DOHH2 (cell line): ENCODE measurements around the gene ABCC6.

Experiments used
- H3F3A ChIP-seq: fragments of 200-600 bp; sonication (generic), shearing (Covaris generic); 2 replicates; pipeline ENCODE4 v1.6.0; 2016; ENCODE audit warnings: antibody characterized with exemption, mild to moderate bottlenecking; ENCODE audit not compliant: control insufficient read depth, insufficient read depth
- H3K27ac ChIP-seq: fragments of 200-600 bp; sonication (generic); 2 replicates; pipeline ENCODE4 v1.5.1; 2014; ENCODE audit warnings: low read depth, mild to moderate bottlenecking, low read length, moderate library complexity
- H3K27me3 ChIP-seq: fragments of 200-600 bp; sonication (generic); 2 replicates; pipeline ENCODE4 v1.6.1; 2014; ENCODE audit warnings: mild to moderate bottlenecking, low read length, mixed read lengths; ENCODE audit not compliant: control insufficient read depth
- H3K36me3 ChIP-seq: fragments of 200-600 bp; sonication (generic); 2 replicates; pipeline ENCODE4 v1.6.1; 2014; ENCODE audit warnings: mild to moderate bottlenecking, low read length, moderate library complexity, mixed read lengths; ENCODE audit not compliant: control insufficient read depth
- H3K4me1 ChIP-seq: fragments of 200-600 bp; sonication (generic); 2 replicates; pipeline ENCODE4 v1.6.1; 2014; ENCODE audit warnings: mild to moderate bottlenecking, low read length, mixed read lengths; ENCODE audit not compliant: control insufficient read depth
- H3K4me2 ChIP-seq: fragments of 200-600 bp; sonication (generic); 2 replicates; pipeline ENCODE4 v1.6.0; 2014; ENCODE audit warnings: mild to moderate bottlenecking, low read length, moderate library complexity
- H3K4me3 ChIP-seq: fragments of 200-600 bp; sonication (generic); 2 replicates; pipeline ENCODE4 v1.5.1; 2014; ENCODE audit warnings: mild to moderate bottlenecking, low read length, mixed read lengths
- H3K79me2 ChIP-seq: fragments of 200-600 bp; sonication (generic); 2 replicates; pipeline ENCODE4 v1.6.1; 2014; ENCODE audit warnings: mild to moderate bottlenecking, low read length, mixed read lengths; ENCODE audit not compliant: control insufficient read depth
- H3K9me2 ChIP-seq: fragments of 200-600 bp; sonication (generic); replicated peaks from 2 replicates; pipeline ENCODE4 v1.6.1; 2014; ENCODE audit warnings: mild to moderate bottlenecking, low read length, mixed read lengths; ENCODE audit not compliant: control insufficient read depth
- H3K9me3 ChIP-seq: fragments of 200-600 bp; sonication (generic); 2 replicates; pipeline ENCODE4 v1.6.1; 2014; ENCODE audit warnings: antibody characterized with exemption, low read length, mixed read lengths; ENCODE audit not compliant: control insufficient read depth, insufficient read depth
- H4K20me1 ChIP-seq: fragments of 200-600 bp; sonication (generic); 2 replicates; pipeline ENCODE4 v1.6.0; 2014; ENCODE audit warnings: low read depth, mild to moderate bottlenecking, antibody characterized with exemption, low read length, moderate library complexity; ENCODE audit not compliant: control insufficient read depth, insufficient read depth
- CTCF ChIP-seq: fragments of 200-600 bp; sonication (generic); IDR thresholded peaks from one replicate; pipeline ENCODE4 v1.5.1; 2014; ENCODE audit warnings: antibody characterized with exemption, mild to moderate bottlenecking, low read depth, low read length; ENCODE audit not compliant: poor library complexity, severe bottlenecking
- EZH2phosphoT487 ChIP-seq: fragments of 200-600 bp; sonication (generic); IDR thresholded peaks from 2 replicates; pipeline ENCODE4 v1.6.1; 2017; ENCODE audit warnings: borderline replicate concordance, mild to moderate bottlenecking, antibody characterized with exemption, low read length, moderate library complexity, mixed read lengths

The ABCC6 gene

GRCh38 chr16:16150878-16151152 lies 72.5 kb downstream of the ABCC6 start:
- Histone ChIP-seq H3K79me2 (no peaks in the 10 kb centered on the region), H3K9me2 (no peaks in the 10 kb centered on the region), H4K20me1 (no peaks in the 10 kb centered on the region), H3K9me3 (no peaks in the 10 kb centered on the region), H3K4me1 (no peaks in the 10 kb centered on the region), H3K27me3 (no peaks in the 10 kb centered on the region), H3K4me2 (no peak overlapping the region), H3K36me3 (no peaks in the 10 kb centered on the region), H3K4me3 (no peak overlapping the region), H3K27ac (no peak overlapping the region), H3F3A (no peaks in the 10 kb centered on the region)
- no peak for TF ChIP-seq EZH2phosphoT487
- no peak for TF ChIP-seq CTCF

GRCh38 chr16:16150117-16150877 lies 73.0 kb downstream of the ABCC6 start:
- TF ChIP-seq CTCF (no peak), EZH2phosphoT487 (no peak)
- Histone ChIP-seq H3K4me1 (no peaks in the 10 kb centered on the region), H4K20me1 (no peaks in the 10 kb centered on the region)

GRCh38 chr16:16149710-16150116 lies 73.6 kb downstream of the ABCC6 start:
- H3K4me1 ChIP-seq: no peaks in the 10 kb centered on the region
- H3K27me3 ChIP-seq: no peaks in the 10 kb centered on the region
- no peak overlapping the region for H3K4me3 ChIP-seq
- no peak overlapping the region for H3K4me2 ChIP-seq
- H3K9me2 ChIP-seq: no peaks in the 10 kb centered on the region
- TF ChIP-seq CTCF (no peak), EZH2phosphoT487 (no peak)
- no peaks in the 10 kb centered on the region for H3K36me3 ChIP-seq
- H3K79me2 ChIP-seq: no peaks in the 10 kb centered on the region
- no peaks in the 10 kb centered on the region for H3F3A ChIP-seq
- H3K27ac ChIP-seq: no peak overlapping the region
- H4K20me1 ChIP-seq: no peaks in the 10 kb centered on the region
- H3K9me3 ChIP-seq: no peaks in the 10 kb centered on the region

More at GRCh38 chr16:16150117-16150877, 73.0 kb downstream of the ABCC6 start:
- Histone ChIP-seq H3K9me3 (no peaks in the 10 kb centered on the region), H3F3A (no peaks in the 10 kb centered on the region), H3K79me2 (no peaks in the 10 kb centered on the region), H3K9me2 (no peaks in the 10 kb centered on the region), H3K27me3 (no peaks in the 10 kb centered on the region), H3K27ac (no peak overlapping the region), H3K36me3 (no peaks in the 10 kb centered on the region), H3K4me3 (no peak overlapping the region), H3K4me2 (no peak overlapping the region)
